Lower leg skin (tissue), 4 donors: ENCODE results near the gene KCNJ6. TPM values are rescaled to one million over a fixed set of nuclear protein-coding genes. Genes with fewer than 3 reads are reported as not detected.
"Not testable (repeated sequence)": the region's sequence is repeated elsewhere in the genome, so short reads cannot be mapped to it uniquely, and the experiment has no call there.

ENCODE experiments used
- DNase-seq, 2 donors: peaks; one replicate each; pipeline ENCODE4 v3.0.0-alpha.2; 2019; ENCODE audit warnings: low spot score in 2 of 2
- H3K4me3 ChIP-seq: fragments of 200-600 bp; sonication (generic); 2 replicates; pipeline ENCODE4 v1.5.1; 2017; ENCODE audit warnings: mild to moderate bottlenecking, low read depth; ENCODE audit not compliant: poor library complexity, severe bottlenecking
- POLR2A ChIP-seq, 2 donors: fragments of 450-650 bp; IDR thresholded peaks; one replicate each; pipeline ENCODE4 v1.6.1; 2016 to 2017; ENCODE audit warnings: antibody characterized with exemption in 2 of 2, mild to moderate bottlenecking in 1 of 2, moderate library complexity in 1 of 2
- WGBS, 2 donors: methylation state at CpG; one replicate each; pipeline ENCODE4 v1.1.5; 2018; 5-methylcytosine and 5-hydroxymethylcytosine counted together
- intact Hi-C: fragments of 100-400 bp; cut with DNase I; formaldehyde crosslinking; loops from one replicate; pipeline ENCODE4 v1.15.0; 2023; ENCODE audit warnings: low total_unique reads
- total RNA-seq, 4 donors: library from RNA; depleted of rRNA; stranded (reverse); fragments of >200 nt; gene quantifications; one replicate each; pipeline ENCODE4 v1.1.0, GENCODE V29; 2016
- TF ChIP-seq, protein P1 (sequence below), 3 donors: fragments of 450-650 bp; IDR thresholded peaks; one replicate each; pipeline ENCODE4 v1.5.1; 2016; ENCODE audit warnings: antibody characterized with exemption in 3 of 3, mild to moderate bottlenecking in 3 of 3, moderate library complexity in 2 of 3

KCNJ6 gene
- total RNA-seq, 4 donors from 2014 or later = 0.04 TPM; not detected in 3

DNA sequence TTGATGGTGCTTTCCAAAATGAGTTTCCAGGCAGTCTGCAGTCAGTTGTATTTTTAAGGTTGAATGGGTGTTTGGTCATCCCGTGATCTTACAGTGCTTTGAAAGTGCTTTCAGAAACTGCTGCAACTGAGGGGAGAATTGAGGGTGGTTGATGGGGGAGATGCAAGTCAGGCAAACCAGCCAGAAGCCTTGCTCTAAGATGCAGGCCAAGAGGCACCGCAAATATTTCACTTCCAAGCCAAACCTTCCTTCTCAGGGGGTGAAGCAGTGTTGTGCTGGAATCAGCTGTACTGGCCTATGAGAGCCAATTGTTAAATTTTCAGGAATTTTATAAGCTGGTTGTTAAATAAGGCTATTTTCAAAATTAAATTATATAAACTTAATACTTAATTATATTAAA, 151.6 kb downstream of the KCNJ6 start:
- WGBS, 2 donors = 28 to 39% methylated on average over 2 of the region's 2 CpGs
- no peak for TF ChIP-seq POLR2A (IDR thresholded peaks at IDR 0.05)
- TF ChIP-seq, protein P1, sequence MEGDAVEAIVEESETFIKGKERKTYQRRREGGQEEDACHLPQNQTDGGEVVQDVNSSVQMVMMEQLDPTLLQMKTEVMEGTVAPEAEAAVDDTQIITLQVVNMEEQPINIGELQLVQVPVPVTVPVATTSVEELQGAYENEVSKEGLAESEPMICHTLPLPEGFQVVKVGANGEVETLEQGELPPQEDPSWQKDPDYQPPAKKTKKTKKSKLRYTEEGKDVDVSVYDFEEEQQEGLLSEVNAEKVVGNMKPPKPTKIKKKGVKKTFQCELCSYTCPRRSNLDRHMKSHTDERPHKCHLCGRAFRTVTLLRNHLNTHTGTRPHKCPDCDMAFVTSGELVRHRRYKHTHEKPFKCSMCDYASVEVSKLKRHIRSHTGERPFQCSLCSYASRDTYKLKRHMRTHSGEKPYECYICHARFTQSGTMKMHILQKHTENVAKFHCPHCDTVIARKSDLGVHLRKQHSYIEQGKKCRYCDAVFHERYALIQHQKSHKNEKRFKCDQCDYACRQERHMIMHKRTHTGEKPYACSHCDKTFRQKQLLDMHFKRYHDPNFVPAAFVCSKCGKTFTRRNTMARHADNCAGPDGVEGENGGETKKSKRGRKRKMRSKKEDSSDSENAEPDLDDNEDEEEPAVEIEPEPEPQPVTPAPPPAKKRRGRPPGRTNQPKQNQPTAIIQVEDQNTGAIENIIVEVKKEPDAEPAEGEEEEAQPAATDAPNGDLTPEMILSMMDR (IDR thresholded peaks at IDR 0.05) = no peak
- intact Hi-C loops = no loop called here
- H3K4me3 ChIP-seq = no peak overlapping the region
- no peak for DNase-seq

DNA sequence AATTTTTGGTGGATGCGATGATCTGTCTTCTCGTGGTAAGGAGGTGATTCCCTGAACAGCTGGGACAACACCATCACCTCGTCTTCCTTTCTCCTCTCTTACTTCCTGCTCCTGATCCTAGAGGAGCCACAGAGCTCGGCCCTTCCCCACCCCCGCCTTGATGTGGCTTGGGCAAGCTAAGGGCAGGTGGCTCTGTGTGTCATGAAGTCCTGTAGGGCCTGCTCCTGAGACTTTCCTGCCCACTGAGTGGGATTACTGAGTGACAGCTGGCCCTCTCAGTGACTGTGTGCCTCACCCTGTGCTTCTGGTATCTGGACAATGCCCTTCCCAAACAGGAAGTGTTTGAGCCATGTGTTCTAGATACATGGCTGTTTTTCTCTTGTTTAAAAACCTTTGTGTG, 153.0 kb downstream of the KCNJ6 start:
- TF ChIP-seq, protein P1 (IDR thresholded peaks at IDR 0.05) = no peak
- no peak for TF ChIP-seq POLR2A (IDR thresholded peaks at IDR 0.05)
- WGBS, 2 donors = 49 to 54% methylated on average over 5 of the region's 5 CpGs
- no peak for DNase-seq
- no peak overlapping the region for H3K4me3 ChIP-seq
- intact Hi-C loops = no loop called here

DNA sequence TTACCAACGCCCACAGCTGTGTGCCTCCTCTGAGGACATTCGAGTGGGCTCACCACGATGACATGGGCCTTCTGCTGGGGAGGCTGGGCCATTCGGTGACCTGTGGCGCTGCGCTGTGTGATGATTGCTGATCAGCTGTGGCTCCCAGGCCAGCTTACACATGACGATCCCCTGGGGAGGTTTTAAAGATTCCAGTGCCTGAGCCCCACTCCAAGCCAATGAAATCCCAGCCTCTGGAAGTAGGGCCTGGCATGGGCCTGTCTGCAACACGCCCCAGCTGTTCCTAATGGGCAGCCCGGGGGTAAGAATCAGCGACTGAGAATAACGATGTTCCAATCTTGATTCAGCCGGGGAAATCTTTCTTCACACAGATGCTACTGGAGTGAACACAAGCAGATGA, 153.7 kb downstream of the KCNJ6 start:
- no peak for DNase-seq
- 44 to 46% methylated on average over 12 of the region's 12 CpGs for WGBS, 2 donors
- no peak overlapping the region for H3K4me3 ChIP-seq
- TF ChIP-seq, protein P1 (IDR thresholded peaks at IDR 0.05) = no peak
- TF ChIP-seq POLR2A (IDR thresholded peaks at IDR 0.05) = no peak
- intact Hi-C loops = no loop called here

DNA sequence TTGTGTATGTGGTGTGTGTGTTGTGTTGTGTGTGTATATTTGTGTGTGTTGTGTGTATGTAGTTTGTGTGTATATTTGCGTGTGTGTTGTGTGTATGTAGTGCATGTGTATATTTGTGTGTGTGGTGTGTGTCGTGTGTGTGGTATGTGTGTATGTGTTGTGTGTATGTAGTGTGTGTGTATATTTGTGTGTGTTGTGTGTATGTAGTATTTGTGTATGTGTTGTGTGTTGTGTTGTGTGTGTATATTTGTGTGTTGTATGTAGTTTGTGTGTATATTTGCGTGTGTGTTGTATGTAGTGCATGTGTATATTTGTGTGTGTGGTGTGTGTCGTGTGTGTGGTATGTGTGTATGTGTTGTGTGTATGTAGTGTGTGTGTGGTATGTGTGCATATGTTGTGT, 154.9 kb downstream of the KCNJ6 start:
- WGBS, 2 donors = 91 to 95% methylated on average over 4 of the region's 4 CpGs
- intact Hi-C loops, DNase-seq: not testable (repeated sequence)

DNA sequence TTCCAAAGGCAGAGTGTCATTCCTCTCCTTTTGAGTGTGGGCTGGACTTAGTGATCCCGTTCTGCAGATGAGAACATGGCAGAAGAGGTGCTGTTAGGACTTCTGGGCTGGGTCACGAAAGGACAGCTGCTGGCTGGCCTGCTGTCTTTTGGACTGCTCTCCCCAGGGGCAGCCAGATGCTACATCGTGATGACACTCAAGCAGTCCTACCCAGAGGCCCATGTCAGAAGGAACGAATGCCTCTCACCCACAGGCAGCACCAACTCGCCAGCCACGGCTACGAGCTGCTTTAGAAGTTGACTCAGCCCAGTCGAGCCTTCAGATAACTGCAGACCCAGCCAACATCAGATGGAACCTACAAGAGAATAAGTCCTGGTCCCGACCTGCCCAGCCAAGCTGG, 156.5 kb downstream of the KCNJ6 start:
- DNase-seq = no peak
- 89 to 96% methylated on average over 6 to 9 of the region's 9 CpGs for WGBS, 2 donors
- no peak for TF ChIP-seq POLR2A (IDR thresholded peaks at IDR 0.05)
- TF ChIP-seq, protein P1 (IDR thresholded peaks at IDR 0.05) = no peak
- H3K4me3 ChIP-seq = no peak overlapping the region
- intact Hi-C loops = no loop called here

More for the DNA sequence above, 154.9 kb downstream of the KCNJ6 start:
- H3K4me3 ChIP-seq = not testable (repeated sequence)

DNA sequence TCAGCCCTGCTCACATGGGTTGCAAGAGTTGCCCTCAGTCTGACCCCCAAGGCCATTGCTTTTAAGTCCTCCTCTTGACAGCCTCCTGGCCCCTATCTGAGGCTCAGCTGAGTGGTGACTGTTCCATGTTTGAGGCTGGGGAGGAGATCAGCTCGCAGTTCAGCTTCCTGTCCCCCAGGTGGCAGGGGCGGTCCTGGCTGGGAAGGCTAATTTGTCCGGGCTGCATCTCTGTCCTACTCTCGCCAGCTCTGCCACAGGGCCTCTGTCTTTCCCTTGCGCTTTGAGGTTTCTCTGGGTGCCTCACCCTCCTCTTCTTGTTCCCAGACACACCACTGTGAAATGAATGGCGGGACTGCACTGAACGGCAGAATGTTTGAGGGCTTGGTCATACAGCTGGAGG, 157.3 kb downstream of the KCNJ6 start:
- no peak for TF ChIP-seq POLR2A (IDR thresholded peaks at IDR 0.05)
- TF ChIP-seq, protein P1 (IDR thresholded peaks at IDR 0.05) = no peak
- H3K4me3 ChIP-seq = no peak overlapping the region
- intact Hi-C loops = no loop called here
- 59 to 66% methylated on average over 7 of the region's 7 CpGs for WGBS, 2 donors
- DNase-seq = no peak
